ENCODE results near the gene BAG3. TPM values are rescaled to one million over a fixed set of nuclear protein-coding genes. Genes with fewer than 3 reads are reported as not detected.

BAG3 gene
- total and polyA plus RNA-seq, 2 of the 4 experiments (the other 2 are of a cell fraction), result 5.4 to 42.5 TPM

DNA sequence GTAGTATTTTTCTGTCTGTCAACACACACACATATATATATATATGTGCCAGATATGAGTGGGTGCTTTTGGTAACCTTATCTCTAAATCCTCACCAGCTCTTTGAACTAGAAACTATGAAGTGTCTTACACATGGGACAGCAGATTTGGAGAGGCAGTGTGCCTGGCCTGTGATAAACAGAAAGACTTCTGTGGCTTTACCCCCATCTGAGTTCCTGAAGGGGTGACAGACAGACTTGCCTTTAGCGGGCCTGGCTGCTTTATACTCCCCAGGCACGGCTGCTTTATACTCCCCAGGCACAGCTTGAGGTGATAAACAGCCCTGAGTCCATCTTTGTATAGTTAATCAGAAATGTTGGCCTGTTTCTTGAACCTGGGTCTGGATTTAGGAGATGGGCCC is 5.6 kb downstream of the BAG3 start:
- Histone ChIP-seq H3K79me1 (ENCODE audit: low read depth in 1 of 2, low read length in 2 of 2) (peaks cover 3 to 72% of the 10 kb centered on the region in 2 experiments; a peak in 2 of 4 replicates), H2BK15ac (ENCODE audit: low read depth, low read length) (no peak overlapping the region), H3K18ac (ENCODE audit: low read depth, low read length) (no peak overlapping the region), H3K9me3 (ENCODE audit: control insufficient read depth, insufficient read depth, low read length) (no peaks in the 10 kb centered on the region), H3K9ac (ENCODE audit: low read depth, low read length) (no peak overlapping the region; the same call in 1 of the 2 replicates), H4K8ac (ENCODE audit: low read depth in 2 of 2, low read length in 2 of 2) (no peak overlapping the region), H3K56ac (ENCODE audit: extremely low read depth, insufficient read depth, low read length) (no peak overlapping the region), H3K14ac (replicated peaks; ENCODE audit: low read depth, low read length) (no peak overlapping the region), H4K91ac (ENCODE audit: insufficient read depth, low read depth, low read length) (no peak overlapping the region), H4K5ac (ENCODE audit: low read depth, low read length) (no peak overlapping the region), H3K4me1 (ENCODE audit: control insufficient read depth, insufficient read depth, low read length) (peaks cover 45% of the 10 kb centered on the region), H3K4me3 (ENCODE audit: insufficient read depth, low read depth, low read length) (no peak overlapping the region), H3K4me2 (ENCODE audit: low read depth, low read length) (no peak overlapping the region; the same call in 1 of the 2 replicates), H2BK20ac (ENCODE audit: low read depth, low read length) (no peak overlapping the region), H2AK5ac (ENCODE audit: low read depth, low read length) (no peak overlapping the region), H2AK9ac (replicated peaks; ENCODE audit: low read depth, low read length, poor library complexity) (peak overlapping the region; percentile 33), H3K4ac (ENCODE audit: low read depth, low read length) (peak overlapping the region; percentile 19; the same call in 1 of the 2 replicates), H2AFZ (replicated peaks; ENCODE audit: low read length, poor library complexity) (no peak overlapping the region), H3K23ac (ENCODE audit: low read depth, low read length) (peak overlapping the region; percentile 53), H3K27ac (ENCODE audit: insufficient read depth, low read length) (peak overlapping the region; percentile 26; the same call in 1 of the 2 replicates), H3K27me3 (ENCODE audit: control insufficient read depth, insufficient read depth, low read length) (no peaks in the 10 kb centered on the region), H3K36me3 (ENCODE audit: control insufficient read depth, insufficient read depth, low read length) (peaks cover 19% of the 10 kb centered on the region), H4K20me1 (ENCODE audit: insufficient read depth, low read length) (peaks cover 89% of the 10 kb centered on the region), H3K9me1 (ENCODE audit: insufficient read depth, low read length) (peaks cover 38% of the 10 kb centered on the region), H2BK120ac (ENCODE audit: low read depth, low read length) (no peak overlapping the region), H2BK5ac (ENCODE audit: low read depth, low read length, poor library complexity, severe bottlenecking) (no peak overlapping the region)
- CTCF ChIA-PET, result no interaction called here
- no TSS peak for BruUV-seq (replicated peaks)
- DNase-seq (no peak), ATAC-seq (ENCODE audit: low read depth) (no peak)
- intact Hi-C loops (cut with micrococcal nuclease) (no loop called here), in situ Hi-C loops (cut with MboI; ENCODE audit: low sequenced_read_pairs) (no loop called here), dilution Hi-C loops (cut with HindIII; ENCODE audit: low sequenced_read_pairs, unreplicated experiment) (no loop called here)
- WGBS, 2 experiments (ENCODE audit: extremely low coverage in 2 of 2, insufficient read length in 1 of 2), result no CpG with 5 or more reads among the region's 2 CpGs
- TF ChIP-seq NFE2L2 (IDR thresholded peaks at IDR 0.05; ENCODE audit: low read depth, low read length) (no peak), MAFK (IDR thresholded peaks at IDR 0.05; ENCODE audit: low read depth, low read length) (no peak), FOS (IDR thresholded peaks at IDR 0.05; ENCODE audit: low read depth, low read length) (no peak), RCOR1 (IDR thresholded peaks at IDR 0.05; ENCODE audit: insufficient replicate concordance, low read length) (no peak), USF2 (IDR thresholded peaks at IDR 0.05; ENCODE audit: low read depth, low read length) (no peak), SMC3 (IDR thresholded peaks at IDR 0.05; ENCODE audit: low read depth, low read length) (no peak), MAZ (IDR thresholded peaks at IDR 0.05; ENCODE audit: borderline replicate concordance, low read depth, low read length) (no peak), RAD21 (IDR thresholded peaks at IDR 0.05; ENCODE audit: low read length) (no peak), CHD1 (IDR thresholded peaks at IDR 0.05; ENCODE audit: low read depth, low read length) (no peak), BHLHE40 (IDR thresholded peaks at IDR 0.05; ENCODE audit: low read depth, low read length) (no peak), MXI1 (IDR thresholded peaks at IDR 0.05; ENCODE audit: borderline replicate concordance, low read depth, low read length) (no peak), POLR2A (IDR thresholded peaks at IDR 0.05; ENCODE audit: low read depth, low read length) (no peak), CTCF (conservative IDR thresholded peaks at IDR 0.05; ENCODE audit: low read depth, low read length) (no peak), CEBPB (IDR thresholded peaks at IDR 0.05; ENCODE audit: low read depth, low read length) (no peak), ELK1 (IDR thresholded peaks at IDR 0.05; ENCODE audit: borderline replicate concordance, low read depth, low read length) (no peak), RFX5 (IDR thresholded peaks at IDR 0.05; ENCODE audit: low read depth, low read length) (no peak)
- POLR2A ChIA-PET (ENCODE audit: unreplicated experiment), result no interaction called here
